ENCODE measurements around the gene SSR2.

Gene SSR2

GRCh38 chr1:156052862-156053767 is 32.4 kb upstream of the SSR2 start (continued):
- TF ChIP-seq, protein P1, sequence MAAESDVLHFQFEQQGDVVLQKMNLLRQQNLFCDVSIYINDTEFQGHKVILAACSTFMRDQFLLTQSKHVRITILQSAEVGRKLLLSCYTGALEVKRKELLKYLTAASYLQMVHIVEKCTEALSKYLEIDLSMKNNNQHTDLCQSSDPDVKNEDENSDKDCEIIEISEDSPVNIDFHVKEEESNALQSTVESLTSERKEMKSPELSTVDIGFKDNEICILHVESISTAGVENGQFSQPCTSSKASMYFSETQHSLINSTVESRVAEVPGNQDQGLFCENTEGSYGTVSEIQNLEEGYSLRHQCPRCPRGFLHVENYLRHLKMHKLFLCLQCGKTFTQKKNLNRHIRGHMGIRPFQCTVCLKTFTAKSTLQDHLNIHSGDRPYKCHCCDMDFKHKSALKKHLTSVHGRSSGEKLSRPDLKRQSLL (tag by site-specific recombination; IDR thresholded peaks at IDR 0.05), result no peak
- TF ChIP-seq ZSCAN23 (tag by site-specific recombination; IDR thresholded peaks at IDR 0.05) (no peak), ZNF776 (tag by site-specific recombination; IDR thresholded peaks at IDR 0.05; ENCODE audit: borderline replicate concordance) (no peak), ZNF529 (tag by site-specific recombination; IDR thresholded peaks at IDR 0.05; ENCODE audit: insufficient replicate concordance) (no peak), ZNF626 (tag by site-specific recombination; IDR thresholded peaks at IDR 0.05) (no peak), MZF1 (tag by site-specific recombination; IDR thresholded peaks at IDR 0.05; ENCODE audit: borderline replicate concordance) (no peak), ZNF138 (tag by site-specific recombination; IDR thresholded peaks at IDR 0.05; ENCODE audit: borderline replicate concordance) (no peak), ZSCAN16 (tag by site-specific recombination; IDR thresholded peaks at IDR 0.05) (no peak), ZNF175 (tag by site-specific recombination; IDR thresholded peaks at IDR 0.05) (no peak), ZNF677 (tag by site-specific recombination; IDR thresholded peaks at IDR 0.05) (no peak), ELK4 (IDR thresholded peaks at IDR 0.05; ENCODE audit: borderline replicate concordance, low read depth, low read length) (no peak), ZNF391 (tag by site-specific recombination; IDR thresholded peaks at IDR 0.05; ENCODE audit: borderline replicate concordance, low read depth) (peak; percentile 86; the same call in 1 of the 2 replicates), ZNF248 (tag by site-specific recombination; IDR thresholded peaks at IDR 0.05) (no peak), ZNF16 (tag by site-specific recombination; IDR thresholded peaks at IDR 0.05; ENCODE audit: low read depth) (no peak), KLF9 (tag by site-specific recombination; IDR thresholded peaks at IDR 0.05; ENCODE audit: low read depth) (peak; percentile 90), ZBTB7A (tag by site-specific recombination; IDR thresholded peaks at IDR 0.05; ENCODE audit: low read depth) (no peak; the same call in 1 of the 2 replicates), ZNF335 (tag by site-specific recombination; conservative IDR thresholded peaks at IDR 0.05) (peak; percentile 97), GLI4 (tag by site-specific recombination; IDR thresholded peaks at IDR 0.05) (no peak), ZNF140 (tag by site-specific recombination; IDR thresholded peaks at IDR 0.05) (no peak), ZNF791 (tag by site-specific recombination; IDR thresholded peaks at IDR 0.05) (no peak), ZNF416 (tag by site-specific recombination; IDR thresholded peaks at IDR 0.05) (no peak), GLIS2 (tag by site-specific recombination; IDR thresholded peaks at IDR 0.05) (peak; percentile 92), ZNF157 (tag by site-specific recombination; IDR thresholded peaks at IDR 0.05) (no peak)
- TF ChIP-seq, protein P2, sequence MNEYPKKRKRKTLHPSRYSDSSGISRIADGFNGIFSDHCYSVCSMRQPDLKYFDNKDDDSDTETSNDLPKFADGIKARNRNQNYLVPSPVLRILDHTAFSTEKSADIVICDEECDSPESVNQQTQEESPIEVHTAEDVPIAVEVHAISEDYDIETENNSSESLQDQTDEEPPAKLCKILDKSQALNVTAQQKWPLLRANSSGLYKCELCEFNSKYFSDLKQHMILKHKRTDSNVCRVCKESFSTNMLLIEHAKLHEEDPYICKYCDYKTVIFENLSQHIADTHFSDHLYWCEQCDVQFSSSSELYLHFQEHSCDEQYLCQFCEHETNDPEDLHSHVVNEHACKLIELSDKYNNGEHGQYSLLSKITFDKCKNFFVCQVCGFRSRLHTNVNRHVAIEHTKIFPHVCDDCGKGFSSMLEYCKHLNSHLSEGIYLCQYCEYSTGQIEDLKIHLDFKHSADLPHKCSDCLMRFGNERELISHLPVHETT (tag by site-specific recombination; IDR thresholded peaks at IDR 0.05), result no peak; the same call in 1 of the 2 replicates
- TF ChIP-seq, protein P3, sequence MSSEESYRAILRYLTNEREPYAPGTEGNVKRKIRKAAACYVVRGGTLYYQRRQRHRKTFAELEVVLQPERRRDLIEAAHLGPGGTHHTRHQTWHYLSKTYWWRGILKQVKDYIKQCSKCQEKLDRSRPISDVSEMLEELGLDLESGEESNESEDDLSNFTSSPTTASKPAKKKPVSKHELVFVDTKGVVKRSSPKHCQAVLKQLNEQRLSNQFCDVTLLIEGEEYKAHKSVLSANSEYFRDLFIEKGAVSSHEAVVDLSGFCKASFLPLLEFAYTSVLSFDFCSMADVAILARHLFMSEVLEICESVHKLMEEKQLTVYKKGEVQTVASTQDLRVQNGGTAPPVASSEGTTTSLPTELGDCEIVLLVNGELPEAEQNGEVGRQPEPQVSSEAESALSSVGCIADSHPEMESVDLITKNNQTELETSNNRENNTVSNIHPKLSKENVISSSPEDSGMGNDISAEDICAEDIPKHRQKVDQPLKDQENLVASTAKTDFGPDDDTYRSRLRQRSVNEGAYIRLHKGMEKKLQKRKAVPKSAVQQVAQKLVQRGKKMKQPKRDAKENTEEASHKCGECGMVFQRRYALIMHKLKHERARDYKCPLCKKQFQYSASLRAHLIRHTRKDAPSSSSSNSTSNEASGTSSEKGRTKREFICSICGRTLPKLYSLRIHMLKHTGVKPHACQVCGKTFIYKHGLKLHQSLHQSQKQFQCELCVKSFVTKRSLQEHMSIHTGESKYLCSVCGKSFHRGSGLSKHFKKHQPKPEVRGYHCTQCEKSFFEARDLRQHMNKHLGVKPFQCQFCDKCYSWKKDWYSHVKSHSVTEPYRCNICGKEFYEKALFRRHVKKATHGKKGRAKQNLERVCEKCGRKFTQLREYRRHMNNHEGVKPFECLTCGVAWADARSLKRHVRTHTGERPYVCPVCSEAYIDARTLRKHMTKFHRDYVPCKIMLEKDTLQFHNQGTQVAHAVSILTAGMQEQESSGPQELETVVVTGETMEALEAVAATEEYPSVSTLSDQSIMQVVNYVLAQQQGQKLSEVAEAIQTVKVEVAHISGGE (tag by site-specific recombination; conservative IDR thresholded peaks at IDR 0.05; ENCODE audit: low read depth), result no peak; the same call in 1 of the 2 replicates
- TF ChIP-seq, protein P4, sequence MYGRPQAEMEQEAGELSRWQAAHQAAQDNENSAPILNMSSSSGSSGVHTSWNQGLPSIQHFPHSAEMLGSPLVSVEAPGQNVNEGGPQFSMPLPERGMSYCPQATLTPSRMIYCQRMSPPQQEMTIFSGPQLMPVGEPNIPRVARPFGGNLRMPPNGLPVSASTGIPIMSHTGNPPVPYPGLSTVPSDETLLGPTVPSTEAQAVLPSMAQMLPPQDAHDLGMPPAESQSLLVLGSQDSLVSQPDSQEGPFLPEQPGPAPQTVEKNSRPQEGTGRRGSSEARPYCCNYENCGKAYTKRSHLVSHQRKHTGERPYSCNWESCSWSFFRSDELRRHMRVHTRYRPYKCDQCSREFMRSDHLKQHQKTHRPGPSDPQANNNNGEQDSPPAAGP (tag by site-specific recombination; IDR thresholded peaks at IDR 0.05), result peak; percentile 56
- TF ChIP-seq, protein P5, sequence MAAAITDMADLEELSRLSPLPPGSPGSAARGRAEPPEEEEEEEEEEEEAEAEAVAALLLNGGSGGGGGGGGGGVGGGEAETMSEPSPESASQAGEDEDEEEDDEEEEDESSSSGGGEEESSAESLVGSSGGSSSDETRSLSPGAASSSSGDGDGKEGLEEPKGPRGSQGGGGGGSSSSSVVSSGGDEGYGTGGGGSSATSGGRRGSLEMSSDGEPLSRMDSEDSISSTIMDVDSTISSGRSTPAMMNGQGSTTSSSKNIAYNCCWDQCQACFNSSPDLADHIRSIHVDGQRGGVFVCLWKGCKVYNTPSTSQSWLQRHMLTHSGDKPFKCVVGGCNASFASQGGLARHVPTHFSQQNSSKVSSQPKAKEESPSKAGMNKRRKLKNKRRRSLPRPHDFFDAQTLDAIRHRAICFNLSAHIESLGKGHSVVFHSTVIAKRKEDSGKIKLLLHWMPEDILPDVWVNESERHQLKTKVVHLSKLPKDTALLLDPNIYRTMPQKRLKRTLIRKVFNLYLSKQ (tag by site-specific recombination; IDR thresholded peaks at IDR 0.05; ENCODE audit: borderline replicate concordance), result no peak
- TF ChIP-seq, protein P6, sequence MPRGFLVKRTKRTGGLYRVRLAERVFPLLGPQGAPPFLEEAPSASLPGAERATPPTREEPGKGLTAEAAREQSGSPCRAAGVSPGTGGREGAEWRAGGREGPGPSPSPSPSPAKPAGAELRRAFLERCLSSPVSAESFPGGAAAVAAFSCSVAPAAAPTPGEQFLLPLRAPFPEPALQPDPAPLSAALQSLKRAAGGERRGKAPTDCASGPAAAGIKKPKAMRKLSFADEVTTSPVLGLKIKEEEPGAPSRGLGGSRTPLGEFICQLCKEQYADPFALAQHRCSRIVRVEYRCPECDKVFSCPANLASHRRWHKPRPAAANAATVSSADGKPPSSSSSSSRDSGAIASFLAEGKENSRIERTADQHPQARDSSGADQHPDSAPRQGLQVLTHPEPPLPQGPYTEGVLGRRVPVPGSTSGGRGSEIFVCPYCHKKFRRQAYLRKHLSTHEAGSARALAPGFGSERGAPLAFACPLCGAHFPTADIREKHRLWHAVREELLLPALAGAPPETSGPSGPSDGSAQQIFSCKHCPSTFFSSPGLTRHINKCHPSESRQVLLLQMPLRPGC (tag by site-specific recombination; IDR thresholded peaks at IDR 0.05), result peak; percentile 54; the same call in 1 of the 2 replicates

Measured in HEK293 (cell line).